Cardiac muscle cell (in vitro differentiated cells and primary cell): ENCODE results near the gene GSC2. TPM values are rescaled to one million over a fixed set of nuclear protein-coding genes. Genes with fewer than 3 reads are reported as not detected.

ENCODE experiments used
- DNase-seq, 2 donors: peaks; one replicate each; pipeline versions ENCODE4 v3.0.0 to v3.0.0-alpha.2; 2010 to 2017; ENCODE audit warnings: low read depth in 1 of 2, low spot score in 1 of 2
- H3K27ac ChIP-seq: fragments of 200-600 bp; sonication (generic); 2 replicates; pipeline ENCODE4 v1.5.1; 2016
- H3K27me3 ChIP-seq: fragments of 200-600 bp; sonication (generic); 2 replicates; pipeline ENCODE4 v1.6.0; 2016; ENCODE audit warnings: control low read depth
- H3K36me3 ChIP-seq: fragments of 200-600 bp; sonication (generic); 2 replicates; pipeline ENCODE4 v1.5.1; 2016; ENCODE audit warnings: control low read depth
- H3K4me1 ChIP-seq: fragments of 200-600 bp; sonication (generic); 2 replicates; pipeline ENCODE4 v1.8.1; 2017; ENCODE audit warnings: low read depth, mild to moderate bottlenecking, mixed run types
- H3K4me3 ChIP-seq: fragments of 200-600 bp; sonication (generic); 2 replicates; pipeline ENCODE4 v1.5.1; 2016; ENCODE audit warnings: mild to moderate bottlenecking
- H3K9me3 ChIP-seq: fragments of 200-600 bp; sonication (generic); 2 replicates; pipeline ENCODE4 v1.5.1; 2017; ENCODE audit warnings: low read depth, mild to moderate bottlenecking, control low read depth
- polyA plus RNA-seq: library from polyadenylated mRNA; unstranded; fragments of >200 nt; fragmentation: Nextera tagmentation; extraction: Ambion mirVana; gene quantifications from 2 replicates; pipeline ENCODE4 v1.2.1, GENCODE V29; 2016
- total RNA-seq: library from RNA; depleted of rRNA; stranded (reverse); fragments of >200 nt; gene quantifications from 2 replicates; pipeline ENCODE4 v1.2.3, GENCODE V29; 2016
- TF ChIP-seq, protein P1 (sequence below): IDR thresholded peaks from 2 replicates; pipeline ENCODE4 v1.5.1; 2012; ENCODE audit warnings: low read depth, mild to moderate bottlenecking, low read length

Gene GSC2
- total and polyA plus RNA-seq, 2 experiments from 2014 or later, result not detected

DNA sequence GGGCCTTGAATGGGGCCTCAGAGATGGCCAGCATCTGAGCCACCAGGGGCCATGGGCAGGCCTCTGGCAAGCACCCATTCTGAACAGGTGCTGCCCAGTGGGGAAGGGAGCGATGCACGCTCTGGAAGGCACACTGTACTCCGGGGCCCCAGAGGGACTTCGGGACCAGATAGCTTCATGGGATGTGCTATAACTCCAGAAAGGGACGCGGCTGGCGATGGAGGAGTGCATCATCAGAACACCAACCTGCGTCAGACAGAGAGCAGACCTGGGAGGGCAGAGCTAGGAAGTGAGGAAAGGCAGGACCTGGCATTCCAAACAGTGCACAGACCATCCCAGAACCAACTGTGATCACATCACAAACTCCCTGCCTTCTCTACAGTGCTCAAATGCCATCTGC is 44.6 kb downstream of the GSC2 start:
- no peak for DNase-seq
- Histone ChIP-seq H3K9me3 (no peaks in the 10 kb centered on the region), H3K27me3 (no peaks in the 10 kb centered on the region), H3K4me3 (no peak overlapping the region), H3K27ac (no peak overlapping the region), H3K36me3 (no peaks in the 10 kb centered on the region), H3K4me1 (no peaks in the 10 kb centered on the region)
- TF ChIP-seq, protein P1, sequence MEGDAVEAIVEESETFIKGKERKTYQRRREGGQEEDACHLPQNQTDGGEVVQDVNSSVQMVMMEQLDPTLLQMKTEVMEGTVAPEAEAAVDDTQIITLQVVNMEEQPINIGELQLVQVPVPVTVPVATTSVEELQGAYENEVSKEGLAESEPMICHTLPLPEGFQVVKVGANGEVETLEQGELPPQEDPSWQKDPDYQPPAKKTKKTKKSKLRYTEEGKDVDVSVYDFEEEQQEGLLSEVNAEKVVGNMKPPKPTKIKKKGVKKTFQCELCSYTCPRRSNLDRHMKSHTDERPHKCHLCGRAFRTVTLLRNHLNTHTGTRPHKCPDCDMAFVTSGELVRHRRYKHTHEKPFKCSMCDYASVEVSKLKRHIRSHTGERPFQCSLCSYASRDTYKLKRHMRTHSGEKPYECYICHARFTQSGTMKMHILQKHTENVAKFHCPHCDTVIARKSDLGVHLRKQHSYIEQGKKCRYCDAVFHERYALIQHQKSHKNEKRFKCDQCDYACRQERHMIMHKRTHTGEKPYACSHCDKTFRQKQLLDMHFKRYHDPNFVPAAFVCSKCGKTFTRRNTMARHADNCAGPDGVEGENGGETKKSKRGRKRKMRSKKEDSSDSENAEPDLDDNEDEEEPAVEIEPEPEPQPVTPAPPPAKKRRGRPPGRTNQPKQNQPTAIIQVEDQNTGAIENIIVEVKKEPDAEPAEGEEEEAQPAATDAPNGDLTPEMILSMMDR, result no peak

GRCh38 chr22:19103880-19104821 is 45.9 kb downstream of the GSC2 start:
- H3K4me1 ChIP-seq, result no peaks in the 10 kb centered on the region
- no peak overlapping the region for H3K4me3 ChIP-seq
- no peaks in the 10 kb centered on the region for H3K36me3 ChIP-seq
- DNase-seq, result no peak
- H3K27ac ChIP-seq, result peak overlapping the region; percentile 15
- H3K27me3 ChIP-seq, result no peaks in the 10 kb centered on the region
- H3K9me3 ChIP-seq, result no peaks in the 10 kb centered on the region
- TF ChIP-seq, protein P1, result no peak

GRCh38 chr22:19098157-19098556 is 51.9 kb downstream of the GSC2 start:
- H3K4me3 ChIP-seq, result no peak overlapping the region
- H3K9me3 ChIP-seq, result no peaks in the 10 kb centered on the region
- H3K27ac ChIP-seq, result peak overlapping the region; percentile 64
- DNase-seq, result no peak
- H3K4me1 ChIP-seq, result no peaks in the 10 kb centered on the region
- H3K36me3 ChIP-seq, result no peaks in the 10 kb centered on the region
- TF ChIP-seq, protein P1, result no peak
- no peaks in the 10 kb centered on the region for H3K27me3 ChIP-seq

DNA sequence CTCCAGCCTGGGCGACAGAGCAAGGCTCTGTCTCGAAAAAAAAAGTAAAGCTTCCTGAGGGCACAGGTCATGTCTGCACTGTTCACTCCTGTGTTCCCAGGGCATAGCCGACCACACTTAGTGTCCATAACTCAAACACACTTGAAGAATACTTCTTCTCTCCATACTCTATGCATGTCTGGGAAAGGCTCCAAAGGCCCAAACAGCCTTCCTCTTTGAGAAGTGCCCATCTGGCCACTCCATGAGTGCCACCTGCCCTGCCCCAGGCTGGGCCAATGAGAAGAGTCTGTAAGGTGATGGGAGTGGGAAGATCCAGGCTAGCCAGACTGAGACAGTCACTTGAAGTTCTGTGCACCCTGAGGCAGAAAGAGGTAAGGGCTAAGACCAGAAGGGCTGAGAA is 52.6 kb downstream of the GSC2 start:
- TF ChIP-seq, protein P1, result no peak
- H3K9me3 ChIP-seq, result no peaks in the 10 kb centered on the region
- no peaks in the 10 kb centered on the region for H3K27me3 ChIP-seq
- no peaks in the 10 kb centered on the region for H3K4me1 ChIP-seq
- H3K27ac ChIP-seq, result no peak overlapping the region
- no peaks in the 10 kb centered on the region for H3K36me3 ChIP-seq
- no peak for DNase-seq
- no peak overlapping the region for H3K4me3 ChIP-seq

Other genes starting within 250 kb of the GSC2 start
- gene DGCR6, start 244.0 kb downstream of the GSC2 start, total RNA-seq, result 22.3 and 26.2 TPM in 2 replicates
- 41.4 and 44.8 TPM in 2 replicates for gene DGCR6, start 244.0 kb downstream of the GSC2 start, polyA plus RNA-seq
- gene PRODH, start 214.0 kb downstream of the GSC2 start, total RNA-seq, result 2.1 and 7.1 TPM in 2 replicates
- 3.4 and 5.1 TPM in 2 replicates for gene PRODH, start 214.0 kb downstream of the GSC2 start, polyA plus RNA-seq
- 82.1 and 82.9 TPM in 2 replicates for gene DGCR2, start 27.9 kb downstream of the GSC2 start, total RNA-seq
- gene DGCR2, start 27.9 kb downstream of the GSC2 start, polyA plus RNA-seq, result 63.9 and 65.8 TPM in 2 replicates
- gene TSSK2, start 19.0 kb downstream of the GSC2 start, total RNA-seq, result not detected in 2 replicates
- gene TSSK2, start 19.0 kb downstream of the GSC2 start, polyA plus RNA-seq, result not detected in 2 replicates
- gene ESS2, start 5.6 kb downstream of the GSC2 start, total RNA-seq, result 23.5 and 26.2 TPM in 2 replicates
- gene ESS2, start 5.6 kb downstream of the GSC2 start, polyA plus RNA-seq, result 9.3 and 13.2 TPM in 2 replicates
- gene SLC25A1, start 28.4 kb upstream of the GSC2 start, total RNA-seq, result 140 and 196 TPM in 2 replicates
- gene SLC25A1, start 28.4 kb upstream of the GSC2 start, polyA plus RNA-seq, result 192 and 238 TPM in 2 replicates
- 7.2 and 12.2 TPM in 2 replicates for gene CLTCL1, start 141.4 kb upstream of the GSC2 start, total RNA-seq
- gene CLTCL1, start 141.4 kb upstream of the GSC2 start, polyA plus RNA-seq, result 3.9 and 7.5 TPM in 2 replicates